Neural cell (in vitro differentiated cells): ENCODE results near the gene NPLOC4.

Source experiments
- EP300 ChIP-seq: fragments of 450-650 bp; conservative IDR thresholded peaks from 2 replicates; pipeline ENCODE4 v1.6.1; 2014; ENCODE audit warnings: antibody characterized with exemption, mild to moderate bottlenecking, moderate library complexity; ENCODE audit not compliant: poor library complexity, severe bottlenecking
- EZH2 ChIP-seq: fragments of 200-600, 300-800 bp; shearing (Covaris generic), sonication (generic); IDR thresholded peaks from 2 replicates; pipeline ENCODE4 v1.6.1; 2014; ENCODE audit warnings: antibody characterized with exemption, low read length, borderline replicate concordance, mild to moderate bottlenecking; ENCODE audit not compliant: insufficient read depth, poor library complexity, severe bottlenecking
- MXI1 ChIP-seq: fragments of 450-650 bp; conservative IDR thresholded peaks from 2 replicates; pipeline ENCODE4 v1.6.1; 2014; ENCODE audit warnings: antibody characterized with exemption, mild to moderate bottlenecking; ENCODE audit not compliant: poor library complexity, severe bottlenecking
- POLR2AphosphoS5 ChIP-seq: IDR thresholded peaks from 2 replicates; pipeline ENCODE4 v1.6.1; 2012
- RAD21 ChIP-seq: fragments of 450-650 bp; conservative IDR thresholded peaks from 2 replicates; pipeline ENCODE4 v1.6.1; 2014; ENCODE audit warnings: antibody characterized with exemption, mild to moderate bottlenecking, moderate library complexity
- SMC3 ChIP-seq: fragments of 450-650 bp; conservative IDR thresholded peaks from 2 replicates; pipeline ENCODE4 v1.6.1; 2014; ENCODE audit warnings: antibody characterized with exemption, mild to moderate bottlenecking, moderate library complexity; ENCODE audit not compliant: poor library complexity
- TAF1 ChIP-seq: IDR thresholded peaks from 2 replicates; pipeline ENCODE4 v1.6.1; 2012; ENCODE audit warnings: low read depth
- TF ChIP-seq, protein P1 (sequence below): fragments of 450-650 bp; IDR thresholded peaks from 2 replicates; pipeline ENCODE4 v1.5.1; 2014; ENCODE audit warnings: antibody characterized with exemption, mild to moderate bottlenecking, moderate library complexity; ENCODE audit not compliant: poor library complexity, severe bottlenecking
- TF ChIP-seq, protein P2 (sequence below): IDR thresholded peaks from 2 replicates; pipeline ENCODE4 v1.6.1; 2012; ENCODE audit warnings: borderline replicate concordance

- TF ChIP-seq EZH2 (no peak), RAD21 (no peak), EP300 (no peak), MXI1 (no peak), POLR2AphosphoS5 (no peak), SMC3 (no peak), TAF1 (no peak)
- TF ChIP-seq, protein P1, sequence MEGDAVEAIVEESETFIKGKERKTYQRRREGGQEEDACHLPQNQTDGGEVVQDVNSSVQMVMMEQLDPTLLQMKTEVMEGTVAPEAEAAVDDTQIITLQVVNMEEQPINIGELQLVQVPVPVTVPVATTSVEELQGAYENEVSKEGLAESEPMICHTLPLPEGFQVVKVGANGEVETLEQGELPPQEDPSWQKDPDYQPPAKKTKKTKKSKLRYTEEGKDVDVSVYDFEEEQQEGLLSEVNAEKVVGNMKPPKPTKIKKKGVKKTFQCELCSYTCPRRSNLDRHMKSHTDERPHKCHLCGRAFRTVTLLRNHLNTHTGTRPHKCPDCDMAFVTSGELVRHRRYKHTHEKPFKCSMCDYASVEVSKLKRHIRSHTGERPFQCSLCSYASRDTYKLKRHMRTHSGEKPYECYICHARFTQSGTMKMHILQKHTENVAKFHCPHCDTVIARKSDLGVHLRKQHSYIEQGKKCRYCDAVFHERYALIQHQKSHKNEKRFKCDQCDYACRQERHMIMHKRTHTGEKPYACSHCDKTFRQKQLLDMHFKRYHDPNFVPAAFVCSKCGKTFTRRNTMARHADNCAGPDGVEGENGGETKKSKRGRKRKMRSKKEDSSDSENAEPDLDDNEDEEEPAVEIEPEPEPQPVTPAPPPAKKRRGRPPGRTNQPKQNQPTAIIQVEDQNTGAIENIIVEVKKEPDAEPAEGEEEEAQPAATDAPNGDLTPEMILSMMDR: no peak
- TF ChIP-seq, protein P2, sequence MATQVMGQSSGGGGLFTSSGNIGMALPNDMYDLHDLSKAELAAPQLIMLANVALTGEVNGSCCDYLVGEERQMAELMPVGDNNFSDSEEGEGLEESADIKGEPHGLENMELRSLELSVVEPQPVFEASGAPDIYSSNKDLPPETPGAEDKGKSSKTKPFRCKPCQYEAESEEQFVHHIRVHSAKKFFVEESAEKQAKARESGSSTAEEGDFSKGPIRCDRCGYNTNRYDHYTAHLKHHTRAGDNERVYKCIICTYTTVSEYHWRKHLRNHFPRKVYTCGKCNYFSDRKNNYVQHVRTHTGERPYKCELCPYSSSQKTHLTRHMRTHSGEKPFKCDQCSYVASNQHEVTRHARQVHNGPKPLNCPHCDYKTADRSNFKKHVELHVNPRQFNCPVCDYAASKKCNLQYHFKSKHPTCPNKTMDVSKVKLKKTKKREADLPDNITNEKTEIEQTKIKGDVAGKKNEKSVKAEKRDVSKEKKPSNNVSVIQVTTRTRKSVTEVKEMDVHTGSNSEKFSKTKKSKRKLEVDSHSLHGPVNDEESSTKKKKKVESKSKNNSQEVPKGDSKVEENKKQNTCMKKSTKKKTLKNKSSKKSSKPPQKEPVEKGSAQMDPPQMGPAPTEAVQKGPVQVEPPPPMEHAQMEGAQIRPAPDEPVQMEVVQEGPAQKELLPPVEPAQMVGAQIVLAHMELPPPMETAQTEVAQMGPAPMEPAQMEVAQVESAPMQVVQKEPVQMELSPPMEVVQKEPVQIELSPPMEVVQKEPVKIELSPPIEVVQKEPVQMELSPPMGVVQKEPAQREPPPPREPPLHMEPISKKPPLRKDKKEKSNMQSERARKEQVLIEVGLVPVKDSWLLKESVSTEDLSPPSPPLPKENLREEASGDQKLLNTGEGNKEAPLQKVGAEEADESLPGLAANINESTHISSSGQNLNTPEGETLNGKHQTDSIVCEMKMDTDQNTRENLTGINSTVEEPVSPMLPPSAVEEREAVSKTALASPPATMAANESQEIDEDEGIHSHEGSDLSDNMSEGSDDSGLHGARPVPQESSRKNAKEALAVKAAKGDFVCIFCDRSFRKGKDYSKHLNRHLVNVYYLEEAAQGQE: no peak
Measured at GRCh38 chr17:81574643-81574956, 62.3 kb downstream of the NPLOC4 start.
